Activated T-cell treated with anti-CD3 and anti-CD28 coated beads, Interleukin-2, amount 50 U/mL, for 48 hours (primary cell): Measurements from ENCODE around the gene FAM234A.
"Not testable (repeated sequence)": the region's sequence is repeated elsewhere in the genome, so short reads cannot be mapped to it uniquely, and the experiment has no call there.

Experiments used
- DNase-seq, 2 experiments: peaks; one replicate each; pipeline ENCODE4 v3.0.0-alpha.2; 2020

FAM234A gene, protein sequence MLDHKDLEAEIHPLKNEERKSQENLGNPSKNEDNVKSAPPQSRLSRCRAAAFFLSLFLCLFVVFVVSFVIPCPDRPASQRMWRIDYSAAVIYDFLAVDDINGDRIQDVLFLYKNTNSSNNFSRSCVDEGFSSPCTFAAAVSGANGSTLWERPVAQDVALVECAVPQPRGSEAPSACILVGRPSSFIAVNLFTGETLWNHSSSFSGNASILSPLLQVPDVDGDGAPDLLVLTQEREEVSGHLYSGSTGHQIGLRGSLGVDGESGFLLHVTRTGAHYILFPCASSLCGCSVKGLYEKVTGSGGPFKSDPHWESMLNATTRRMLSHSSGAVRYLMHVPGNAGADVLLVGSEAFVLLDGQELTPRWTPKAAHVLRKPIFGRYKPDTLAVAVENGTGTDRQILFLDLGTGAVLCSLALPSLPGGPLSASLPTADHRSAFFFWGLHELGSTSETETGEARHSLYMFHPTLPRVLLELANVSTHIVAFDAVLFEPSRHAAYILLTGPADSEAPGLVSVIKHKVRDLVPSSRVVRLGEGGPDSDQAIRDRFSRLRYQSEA

DNA sequence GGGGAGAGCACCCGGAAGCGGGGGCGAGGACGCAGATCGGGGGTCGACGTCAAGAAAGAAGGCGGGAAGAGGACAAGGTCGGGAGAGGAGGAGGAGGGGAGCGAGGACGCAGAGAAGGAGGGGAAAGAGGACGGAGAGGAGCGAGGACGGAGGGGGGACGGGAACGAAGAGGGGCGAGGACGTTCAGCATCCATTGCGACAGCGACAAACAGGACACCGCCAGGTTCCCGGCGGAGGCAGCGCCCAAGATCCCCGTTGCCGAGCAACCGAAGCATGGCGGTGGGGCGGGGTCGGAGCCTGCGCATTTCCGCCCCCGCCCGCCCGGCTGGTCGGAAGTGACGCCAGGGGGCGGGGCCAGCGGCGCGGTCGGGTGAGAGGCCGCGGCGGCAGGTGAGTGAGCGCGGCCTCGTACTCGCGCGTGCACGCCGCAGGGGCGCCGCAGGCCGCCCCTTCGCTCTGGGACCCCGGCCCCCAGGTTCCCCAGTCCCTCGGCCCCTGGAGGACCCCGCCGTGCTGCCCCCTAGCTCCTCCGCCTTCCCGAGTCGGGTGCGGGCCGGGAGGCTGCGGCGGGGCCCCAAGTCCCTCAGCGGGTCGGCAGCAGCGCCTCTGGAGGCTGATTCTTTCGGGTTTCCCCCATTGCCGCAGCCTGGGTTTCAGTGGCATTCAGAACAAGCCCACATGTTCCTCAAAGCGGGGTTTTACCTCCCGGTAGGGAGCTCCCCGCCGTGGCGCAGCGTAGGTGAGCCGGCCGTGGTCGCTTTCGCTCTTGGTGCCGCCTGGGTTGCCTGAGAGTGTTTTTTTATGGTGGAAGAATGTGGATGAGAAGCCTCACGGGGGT, at the start of gene FAM234A:
Gene FAM234A (plus strand): TSS at position 354 of the 838 bp plus-strand sequence. CDS start 19,593 bp downstream, outside the sequence.
- peak; percentile 95 to 96 for DNase-seq

DNA sequence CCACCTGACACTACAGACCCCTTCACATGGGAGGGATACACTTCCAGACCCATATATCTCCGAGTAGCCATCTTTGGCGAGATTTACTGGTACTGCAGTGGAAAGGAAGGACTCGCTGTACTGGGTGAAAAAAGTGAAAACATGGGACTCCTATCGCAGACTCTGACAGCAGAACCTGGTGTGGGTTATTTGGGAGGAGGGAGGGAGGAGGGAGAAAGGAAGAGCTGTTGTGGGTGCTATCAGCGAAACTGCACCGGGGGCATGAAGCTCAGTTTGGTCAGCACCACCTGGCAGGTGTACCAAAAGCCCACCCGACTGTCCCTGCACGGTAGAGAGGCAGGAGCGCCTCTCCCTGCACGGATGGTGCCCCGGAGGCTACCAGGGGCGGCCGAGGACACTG, 49.4 kb upstream of the FAM234A start:
- no peak for DNase-seq

- no peak for DNase-seq
Observed at GRCh38 chr16:185691-186090, 48.9 kb upstream of the FAM234A start.

DNA sequence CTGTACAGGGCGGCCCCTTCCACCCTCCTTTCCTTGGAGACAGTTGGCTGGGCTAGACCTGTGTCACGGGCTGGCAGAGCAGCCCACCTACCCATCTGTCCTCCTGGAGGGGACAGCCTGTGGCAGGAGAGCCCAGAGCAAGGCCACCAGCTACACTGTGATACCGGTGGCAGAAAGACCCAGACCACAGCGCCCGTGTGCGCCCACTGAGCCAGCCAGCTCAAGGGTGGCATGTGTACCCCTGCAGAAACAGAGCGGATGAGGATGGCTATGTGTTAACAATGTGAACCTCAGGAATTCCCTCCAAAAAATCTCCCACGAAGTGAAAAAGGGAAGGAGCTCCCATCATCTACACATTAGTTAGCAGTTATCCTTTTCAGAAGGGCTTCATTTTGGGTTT, 47.3 kb upstream of the FAM234A start:
- DNase-seq, result no peak

DNA sequence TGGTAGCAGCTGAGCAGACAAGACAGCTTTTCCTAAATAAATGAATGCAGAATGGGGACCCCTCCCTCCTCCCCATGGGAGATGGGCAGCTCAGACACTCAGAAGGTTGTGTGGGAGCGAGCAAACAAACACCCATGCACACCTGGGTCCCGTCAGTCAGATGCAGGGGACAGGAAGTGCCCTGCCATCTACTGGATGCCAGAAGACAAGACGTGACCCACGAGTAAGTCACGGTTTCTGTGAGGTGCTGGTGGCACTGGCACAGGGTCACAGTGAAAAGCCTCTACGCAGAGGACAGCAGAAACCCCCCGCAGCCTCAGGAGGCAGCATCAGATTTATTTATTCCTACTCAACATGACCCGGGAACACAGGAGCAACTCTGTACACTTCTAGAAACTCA, 45.9 kb upstream of the FAM234A start:
- peak in 1 of 2 experiments; percentile 42 for DNase-seq

DNA sequence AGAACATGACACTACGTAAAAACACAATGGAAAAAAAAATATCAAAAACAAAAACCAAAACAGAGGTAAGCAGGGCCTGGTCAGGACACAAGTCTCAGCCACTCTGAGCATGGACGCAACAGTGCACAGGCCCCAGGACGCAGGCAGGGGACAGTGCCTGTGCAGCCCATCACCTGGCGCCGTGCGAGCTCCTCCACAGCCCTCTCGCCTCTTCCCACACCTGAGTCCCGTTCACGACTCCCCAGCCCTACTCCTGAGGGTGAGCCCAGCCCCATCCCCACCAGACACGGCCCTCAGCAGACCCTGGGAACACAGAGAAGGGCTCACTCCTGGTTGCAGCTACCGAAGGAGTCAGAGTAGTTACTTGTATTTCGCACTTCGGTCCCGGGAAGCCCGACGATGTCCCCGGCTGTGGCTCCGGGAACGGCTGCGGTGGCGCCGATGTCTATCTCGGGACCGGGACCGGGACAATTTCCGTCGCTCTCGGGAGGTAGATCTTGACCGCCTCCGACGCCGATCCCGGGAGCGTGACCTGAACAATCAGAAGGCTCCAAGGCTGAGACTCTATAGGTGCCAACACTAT, 44.9 kb upstream of the FAM234A start:
- no peak for DNase-seq

DNA sequence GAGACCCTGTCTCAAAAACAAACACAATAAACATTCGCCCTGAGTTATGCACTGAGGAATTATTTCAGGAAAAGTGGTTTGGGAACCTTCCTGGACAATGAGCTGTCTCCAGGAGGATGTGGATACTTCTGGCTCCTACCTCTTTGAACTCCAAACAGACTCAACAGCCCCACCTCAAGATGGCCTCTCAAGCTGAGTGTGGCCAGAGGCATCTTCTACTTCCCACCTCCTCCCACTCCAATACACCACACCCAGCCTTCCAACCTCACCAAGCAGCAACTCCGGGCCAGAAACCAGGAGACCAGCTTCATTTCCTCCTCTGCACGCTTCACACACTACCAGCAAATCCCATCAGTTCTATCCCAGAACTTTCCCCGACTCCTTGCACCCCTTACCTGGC, 42.8 kb upstream of the FAM234A start:
- DNase-seq, result no peak

DNA sequence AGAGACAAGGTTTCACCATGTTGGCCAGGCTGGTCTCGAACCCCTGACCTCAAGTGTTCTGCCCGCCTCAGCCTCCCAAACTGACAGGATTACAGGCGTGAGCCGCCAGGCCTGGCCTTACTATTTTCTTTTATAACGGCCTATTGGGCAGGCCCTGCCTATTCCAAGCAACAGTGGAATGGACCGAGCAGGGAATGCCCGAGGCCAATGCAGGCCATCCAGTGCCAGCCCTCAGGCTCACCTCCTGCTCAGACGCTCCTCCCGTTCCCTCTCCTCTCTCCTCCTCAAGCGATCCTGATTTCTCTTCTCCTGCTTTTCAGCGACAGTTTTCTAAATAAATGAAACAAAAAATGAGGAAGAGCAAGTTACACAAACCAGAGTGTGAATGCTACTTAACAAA, 41.9 kb upstream of the FAM234A start:
- DNase-seq, result no peak

- DNase-seq, result no peak
Observed at GRCh38 chr16:193441-193840, 41.2 kb upstream of the FAM234A start.

DNA sequence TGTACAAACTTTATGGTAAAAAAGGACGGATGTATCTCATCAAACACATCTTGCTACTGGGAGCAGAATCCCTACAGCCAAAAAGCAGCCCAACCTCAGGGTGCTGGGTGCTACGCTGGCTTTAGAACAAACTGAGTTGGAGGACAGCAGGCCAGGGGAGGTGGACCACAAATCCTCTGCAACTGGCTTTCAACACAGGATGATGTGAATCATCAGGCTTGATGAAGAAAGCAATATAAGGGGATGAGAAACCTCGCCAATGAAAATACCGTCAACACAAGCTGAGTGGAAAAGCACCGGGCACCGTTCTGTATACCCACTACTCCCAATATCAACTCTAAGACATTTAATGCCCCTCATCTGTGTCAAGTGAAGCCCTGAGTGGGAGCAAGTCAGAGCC, 40.1 kb upstream of the FAM234A start:
- no peak for DNase-seq

GRCh38 chr16:200388-200787, 34.2 kb upstream of the FAM234A start:
- DNase-seq, result no peak

DNA sequence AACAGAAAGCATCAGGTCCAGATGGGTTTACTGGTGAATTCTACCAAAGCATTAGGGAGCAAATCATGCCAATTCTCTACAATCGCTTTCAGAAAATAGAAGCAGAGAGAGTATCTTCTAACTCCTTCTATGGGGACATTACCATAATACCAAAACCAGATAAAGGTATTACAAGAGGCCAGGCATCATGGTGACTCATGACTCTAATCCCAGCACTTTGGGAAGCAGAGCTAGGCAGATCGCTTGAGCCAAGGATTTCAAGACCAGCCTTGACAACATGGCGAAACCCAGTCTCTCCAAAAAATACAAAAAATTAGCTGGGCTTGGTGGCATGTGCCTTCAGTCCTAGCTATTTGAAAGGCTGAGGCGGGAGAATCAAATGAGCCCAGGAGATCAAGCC, 31.4 kb upstream of the FAM234A start:
- no peak for DNase-seq

DNA sequence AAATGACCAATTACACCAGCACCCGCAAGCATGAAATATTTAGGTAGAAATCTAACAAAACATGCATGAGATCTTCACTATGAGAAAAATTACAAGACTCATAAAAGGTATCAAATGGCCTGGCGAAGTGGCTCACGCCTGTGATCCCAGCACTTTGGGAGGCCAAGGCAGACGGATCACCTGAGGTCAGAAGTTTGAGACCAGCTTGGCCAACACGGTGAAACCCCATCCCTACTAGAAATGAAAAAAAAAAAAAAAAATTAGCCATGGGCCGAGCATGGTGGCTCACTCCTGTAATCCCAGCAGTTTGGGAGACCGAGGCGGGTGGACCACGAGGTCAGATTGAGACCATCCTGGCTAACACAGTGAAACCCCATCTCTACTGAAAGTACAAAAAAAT, 30.6 kb upstream of the FAM234A start:
- DNase-seq, result not testable (repeated sequence)

- not testable (repeated sequence) for DNase-seq
Observed at GRCh38 chr16:209359-209758, 25.3 kb upstream of the FAM234A start.

GRCh38 chr16:211631-212180, 22.9 kb upstream of the FAM234A start:
- DNase-seq, result not testable (repeated sequence)

- DNase-seq, result no peak
Observed at GRCh38 chr16:212999-213398, 21.6 kb upstream of the FAM234A start.

GRCh38 chr16:220021-220420, 14.6 kb upstream of the FAM234A start:
- no peak for DNase-seq

DNA sequence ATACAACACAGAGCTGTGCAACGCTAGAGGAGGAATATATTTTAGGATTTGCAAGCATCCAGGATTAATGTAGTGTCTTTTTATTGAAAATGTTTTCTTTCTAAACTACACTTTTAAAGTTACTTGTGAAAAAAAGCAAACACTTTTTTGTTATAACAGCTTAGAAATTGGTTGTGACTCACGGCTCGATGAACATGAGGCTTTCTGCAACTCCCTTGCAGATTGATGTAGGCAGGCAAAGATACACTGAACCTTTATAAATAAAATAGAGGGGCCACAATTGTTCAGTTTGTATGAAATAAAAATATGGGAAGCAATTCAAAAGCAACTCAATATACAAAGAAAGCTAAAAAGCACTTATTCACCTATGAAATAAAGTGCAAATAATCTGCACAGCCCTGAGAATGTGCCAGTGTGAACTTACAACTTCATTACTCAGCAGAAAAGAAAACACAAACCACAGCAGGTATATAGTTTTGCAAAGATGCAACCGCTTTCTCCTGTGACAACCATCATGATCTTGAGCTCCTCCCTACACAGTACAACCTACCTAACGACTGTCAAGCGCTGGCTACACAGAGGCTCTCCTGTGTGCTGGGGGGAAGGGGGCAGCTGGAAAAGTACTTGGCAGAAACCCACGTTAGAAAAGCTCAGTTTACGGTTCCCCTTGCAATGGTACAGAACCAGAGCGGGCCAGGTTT, 6.3 kb upstream of the FAM234A start:
- DNase-seq, result no peak

DNA sequence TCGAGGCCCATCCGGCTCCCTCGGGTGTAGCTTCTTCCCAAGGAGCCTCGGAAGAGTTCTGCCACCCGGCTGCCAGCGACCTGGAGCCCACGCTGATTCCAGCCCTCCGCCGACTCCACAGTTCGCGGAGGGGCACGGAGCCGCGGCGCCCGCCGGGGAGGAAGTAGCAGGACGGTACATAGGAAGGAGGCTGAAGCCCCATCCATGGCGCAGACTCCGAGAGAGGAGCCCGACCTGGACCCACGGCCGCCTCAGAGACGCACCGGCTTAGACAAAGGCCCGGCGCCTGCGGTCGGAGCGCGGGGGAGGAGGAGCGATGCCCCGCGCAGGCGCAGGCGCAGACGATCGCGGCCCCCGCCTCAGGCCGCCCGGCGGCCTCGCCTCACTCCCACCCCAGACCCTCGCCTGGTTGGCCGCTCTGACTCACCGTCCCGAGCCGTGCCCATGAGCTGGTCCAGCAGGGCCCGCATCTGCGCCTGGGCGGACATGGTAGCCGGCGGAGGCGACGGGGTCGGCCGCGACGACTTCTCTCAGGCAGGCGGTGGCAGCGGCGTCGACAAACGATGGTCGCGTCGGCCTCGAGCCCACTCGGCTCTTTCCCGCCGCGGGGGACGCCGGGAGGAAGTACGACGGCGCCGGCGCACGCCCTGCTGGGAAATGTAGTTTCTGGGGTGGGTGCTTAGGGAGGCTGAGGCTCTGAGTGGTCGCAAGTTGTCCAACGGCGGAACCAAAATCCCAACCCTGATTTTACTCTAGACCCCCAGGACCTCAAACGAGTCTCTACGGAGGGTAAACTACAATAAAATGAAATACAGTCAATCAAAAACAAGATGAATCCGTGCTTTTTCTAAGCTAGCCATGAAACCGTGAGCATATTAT, 5.5 kb upstream of the FAM234A start, which contains the start of gene LUC7L:
Gene LUC7L (minus strand): TSS at position 598 of the 879 bp plus-strand sequence. CDS start 110 bp downstream, at position 488.
- peak; percentile 93 to 94 for DNase-seq

- no peak for DNase-seq
Observed at GRCh38 chr16:229731-230281, 4.8 kb upstream of the FAM234A start.

DNA sequence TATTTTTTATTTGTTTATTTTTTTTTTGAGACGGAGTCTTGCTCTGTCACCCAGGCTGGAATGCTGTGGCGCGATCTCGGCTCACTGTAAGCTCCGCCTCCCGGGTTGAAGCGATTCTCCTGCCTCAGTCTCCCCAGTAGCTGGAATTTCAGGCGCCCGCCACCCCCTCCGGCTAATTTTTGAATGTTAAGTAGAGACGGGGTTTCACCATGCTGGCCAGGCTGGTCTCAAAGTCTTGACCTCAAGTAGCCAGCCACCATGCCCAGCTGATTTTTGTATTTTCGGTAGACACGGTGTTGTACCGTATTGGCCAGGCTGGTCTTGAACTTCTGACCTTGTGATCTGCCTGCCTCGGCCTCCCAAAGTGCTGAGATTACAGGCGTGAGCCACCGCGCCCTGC, 4.3 kb upstream of the FAM234A start:
- DNase-seq, result not testable (repeated sequence)
